Peyer's patch (tissue), 4 donors: ENCODE data around the gene PVR.

Experiments
- POLR2A ChIP-seq, 2 donors: fragments of 450-650 bp; IDR thresholded peaks; one replicate each; pipeline ENCODE4 v1.5.1; 2017; ENCODE audit warnings: antibody characterized with exemption in 2 of 2, mild to moderate bottlenecking in 2 of 2, moderate library complexity in 2 of 2
- TF ChIP-seq, protein P1 (sequence below), 6 experiments: fragments of 450-650 bp in 4 of 6; fragments of 200-600 bp in 2 of 6; sonication (generic) in 1 of 6; IDR thresholded peaks; one replicate each; pipeline ENCODE4 v1.5.1; 2017 to 2019; ENCODE audit warnings: antibody characterized with exemption in 6 of 6, mild to moderate bottlenecking in 3 of 6, moderate library complexity in 1 of 6

GRCh38 chr19:44653977-44654774, 10.5 kb downstream of the PVR start:
- TF ChIP-seq POLR2A (IDR thresholded peaks at IDR 0.05): no peak
- TF ChIP-seq, protein P1, sequence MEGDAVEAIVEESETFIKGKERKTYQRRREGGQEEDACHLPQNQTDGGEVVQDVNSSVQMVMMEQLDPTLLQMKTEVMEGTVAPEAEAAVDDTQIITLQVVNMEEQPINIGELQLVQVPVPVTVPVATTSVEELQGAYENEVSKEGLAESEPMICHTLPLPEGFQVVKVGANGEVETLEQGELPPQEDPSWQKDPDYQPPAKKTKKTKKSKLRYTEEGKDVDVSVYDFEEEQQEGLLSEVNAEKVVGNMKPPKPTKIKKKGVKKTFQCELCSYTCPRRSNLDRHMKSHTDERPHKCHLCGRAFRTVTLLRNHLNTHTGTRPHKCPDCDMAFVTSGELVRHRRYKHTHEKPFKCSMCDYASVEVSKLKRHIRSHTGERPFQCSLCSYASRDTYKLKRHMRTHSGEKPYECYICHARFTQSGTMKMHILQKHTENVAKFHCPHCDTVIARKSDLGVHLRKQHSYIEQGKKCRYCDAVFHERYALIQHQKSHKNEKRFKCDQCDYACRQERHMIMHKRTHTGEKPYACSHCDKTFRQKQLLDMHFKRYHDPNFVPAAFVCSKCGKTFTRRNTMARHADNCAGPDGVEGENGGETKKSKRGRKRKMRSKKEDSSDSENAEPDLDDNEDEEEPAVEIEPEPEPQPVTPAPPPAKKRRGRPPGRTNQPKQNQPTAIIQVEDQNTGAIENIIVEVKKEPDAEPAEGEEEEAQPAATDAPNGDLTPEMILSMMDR (IDR thresholded peaks at IDR 0.05): peak; percentile 28 to 85 (median 62)
